BLaER1 (cell line): Measurements from ENCODE around the gene SPAG6.

Experiments
- H3K27ac ChIP-seq: shearing (Covaris generic); formaldehyde crosslinking; 2 replicates; pipeline ENCODE4 v1.8.1; 2022
- H3K27me3 ChIP-seq: shearing (Covaris generic); formaldehyde crosslinking; 2 replicates; pipeline ENCODE4 v1.8.1; 2022
- H3K36me3 ChIP-seq: shearing (Covaris generic); formaldehyde crosslinking; 2 replicates; pipeline ENCODE4 v1.8.1; 2022
- H3K4me1 ChIP-seq: shearing (Covaris generic); formaldehyde crosslinking; 2 replicates; pipeline ENCODE4 v1.8.1; 2022
- H3K4me2 ChIP-seq: shearing (Covaris generic); formaldehyde crosslinking; 2 replicates; pipeline ENCODE4 v1.8.1; 2022
- H3K4me3 ChIP-seq: shearing (Covaris generic); formaldehyde crosslinking; 2 replicates; pipeline ENCODE4 v1.8.1; 2022
- H3K9ac ChIP-seq: shearing (Covaris generic); formaldehyde crosslinking; 2 replicates; pipeline ENCODE4 v1.8.1; 2022
- H3K9me3 ChIP-seq: shearing (Covaris generic); formaldehyde crosslinking; 2 replicates; pipeline ENCODE4 v1.8.1; 2022
- H4K20me1 ChIP-seq: shearing (Covaris generic); formaldehyde crosslinking; 2 replicates; pipeline ENCODE4 v1.8.1; 2022
- Cebpa-rat ChIP-seq: shearing (Covaris generic); IDR thresholded peaks from 2 replicates; pipeline ENCODE4 v1.8.1; 2022

Gene SPAG6

DNA sequence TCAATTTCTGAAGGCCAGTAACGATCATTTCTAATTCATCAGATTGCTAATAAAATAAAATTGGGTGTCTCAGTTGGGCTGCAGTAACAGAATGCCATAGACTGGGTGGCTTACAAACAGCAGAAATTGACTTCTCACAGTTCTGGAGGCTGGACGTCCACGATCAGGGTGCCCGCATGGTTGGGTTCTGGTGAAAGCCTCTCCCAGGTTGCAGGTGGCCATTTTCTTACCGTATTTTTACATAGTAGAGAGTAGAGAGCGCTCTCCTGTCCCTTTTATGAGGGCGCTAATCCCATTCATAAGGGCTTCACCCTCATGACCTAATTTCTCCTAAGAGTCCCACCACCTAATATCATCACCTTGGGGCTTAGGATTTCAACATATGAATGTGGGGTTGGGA is 106.0 kb downstream of the SPAG6 start:
- no peaks in the 10 kb centered on the region for H3K36me3 ChIP-seq
- peaks cover 22% of the 10 kb centered on the region for H3K4me1 ChIP-seq
- no peak for TF ChIP-seq Cebpa-rat
- H3K27ac ChIP-seq, result no peak overlapping the region
- no peaks in the 10 kb centered on the region for H3K27me3 ChIP-seq
- no peak overlapping the region for H3K4me3 ChIP-seq
- H4K20me1 ChIP-seq, result no peaks in the 10 kb centered on the region
- H3K4me2 ChIP-seq, result no peak overlapping the region
- no peak overlapping the region for H3K9ac ChIP-seq
- H3K9me3 ChIP-seq, result peaks cover 18% of the 10 kb centered on the region

DNA sequence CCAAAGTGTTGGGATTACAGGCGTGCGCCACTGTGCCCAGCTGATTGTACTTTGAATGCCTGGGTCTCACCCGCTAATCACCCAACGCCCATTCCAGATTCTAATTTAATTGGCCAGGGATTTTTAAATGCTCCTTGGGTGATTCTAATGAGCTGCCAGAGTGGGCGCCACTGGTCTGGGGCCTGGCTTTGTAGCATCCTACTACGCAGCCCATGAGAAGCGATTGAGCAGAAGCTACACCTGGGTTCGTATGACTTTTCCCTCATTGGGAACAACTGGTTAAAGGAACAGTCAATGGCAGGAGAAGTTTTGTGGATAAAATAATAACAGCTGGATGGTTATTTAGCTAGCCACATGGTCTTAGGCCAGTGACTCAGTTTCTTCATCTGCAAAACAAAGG is 108.0 kb downstream of the SPAG6 start:
- Histone ChIP-seq H3K36me3 (no peaks in the 10 kb centered on the region), H3K27me3 (no peaks in the 10 kb centered on the region), H3K4me2 (no peak overlapping the region), H3K27ac (no peak overlapping the region), H3K4me1 (peaks cover 27% of the 10 kb centered on the region), H3K9me3 (peaks cover 18% of the 10 kb centered on the region), H4K20me1 (no peaks in the 10 kb centered on the region), H3K9ac (no peak overlapping the region), H3K4me3 (no peak overlapping the region)
- no peak for TF ChIP-seq Cebpa-rat

DNA sequence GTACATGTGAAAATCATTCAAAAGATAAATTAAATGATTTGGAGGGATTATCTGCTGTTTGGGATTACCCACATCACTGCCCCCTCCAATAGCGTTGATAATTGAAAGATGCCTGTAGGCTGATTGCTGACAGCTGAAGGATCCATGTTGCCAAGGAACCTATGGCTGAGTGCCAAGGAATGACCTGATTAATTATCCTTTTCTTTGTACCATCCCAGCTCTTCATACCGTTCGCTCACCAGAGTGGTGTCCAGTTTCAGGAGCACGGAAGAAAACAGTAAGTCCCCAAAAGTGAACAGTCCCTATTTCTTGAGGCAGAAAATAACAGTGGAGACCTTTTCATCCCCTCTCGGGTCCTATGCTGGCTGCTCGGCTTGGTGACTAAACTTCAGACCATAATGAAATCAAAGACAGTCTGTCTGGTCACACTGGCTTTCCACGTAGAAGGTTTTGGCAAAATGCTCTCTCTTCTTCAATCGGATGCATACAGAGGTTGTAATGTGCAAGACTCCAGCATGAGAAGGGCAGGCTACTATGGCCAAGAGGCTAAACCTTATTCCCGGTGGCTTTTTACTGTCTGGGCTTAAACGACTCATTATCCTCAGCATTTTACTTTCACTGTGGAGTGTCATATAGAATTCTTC is 108.8 kb downstream of the SPAG6 start:
- TF ChIP-seq Cebpa-rat, result no peak
- peaks cover 18% of the 10 kb centered on the region for H3K9me3 ChIP-seq
- peak overlapping the region; percentile 58 for H3K4me2 ChIP-seq
- no peak overlapping the region for H3K9ac ChIP-seq
- peaks cover 27% of the 10 kb centered on the region for H3K4me1 ChIP-seq
- no peaks in the 10 kb centered on the region for H3K36me3 ChIP-seq
- no peak overlapping the region for H3K27ac ChIP-seq
- H3K27me3 ChIP-seq, result no peaks in the 10 kb centered on the region
- H3K4me3 ChIP-seq, result no peak overlapping the region
- no peaks in the 10 kb centered on the region for H4K20me1 ChIP-seq

DNA sequence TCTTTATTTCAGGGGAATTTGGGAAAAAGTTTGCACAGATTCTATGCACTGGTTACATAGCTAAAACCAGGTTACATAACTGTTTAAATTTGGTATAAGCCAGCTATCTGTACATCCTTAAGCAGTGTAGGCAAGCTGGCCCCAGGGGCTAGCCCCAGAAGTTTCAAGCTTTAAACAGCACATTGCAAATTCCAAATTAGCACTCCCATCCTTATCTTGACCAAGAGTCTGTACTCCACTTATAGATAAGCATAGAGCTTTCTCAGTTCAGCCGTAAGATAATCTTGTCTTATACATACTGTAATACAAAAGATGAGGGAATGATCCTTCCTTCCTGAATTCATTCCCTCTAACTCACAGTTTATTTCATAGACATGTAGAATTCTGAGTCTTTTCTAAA is 109.3 kb downstream of the SPAG6 start:
- Histone ChIP-seq H3K4me3 (no peak overlapping the region), H3K4me2 (peak overlapping the region; percentile 58), H3K9ac (no peak overlapping the region), H4K20me1 (no peaks in the 10 kb centered on the region), H3K27ac (no peak overlapping the region), H3K9me3 (peaks cover 18% of the 10 kb centered on the region), H3K36me3 (no peaks in the 10 kb centered on the region), H3K4me1 (peaks cover 27% of the 10 kb centered on the region), H3K27me3 (no peaks in the 10 kb centered on the region)
- TF ChIP-seq Cebpa-rat, result no peak

DNA sequence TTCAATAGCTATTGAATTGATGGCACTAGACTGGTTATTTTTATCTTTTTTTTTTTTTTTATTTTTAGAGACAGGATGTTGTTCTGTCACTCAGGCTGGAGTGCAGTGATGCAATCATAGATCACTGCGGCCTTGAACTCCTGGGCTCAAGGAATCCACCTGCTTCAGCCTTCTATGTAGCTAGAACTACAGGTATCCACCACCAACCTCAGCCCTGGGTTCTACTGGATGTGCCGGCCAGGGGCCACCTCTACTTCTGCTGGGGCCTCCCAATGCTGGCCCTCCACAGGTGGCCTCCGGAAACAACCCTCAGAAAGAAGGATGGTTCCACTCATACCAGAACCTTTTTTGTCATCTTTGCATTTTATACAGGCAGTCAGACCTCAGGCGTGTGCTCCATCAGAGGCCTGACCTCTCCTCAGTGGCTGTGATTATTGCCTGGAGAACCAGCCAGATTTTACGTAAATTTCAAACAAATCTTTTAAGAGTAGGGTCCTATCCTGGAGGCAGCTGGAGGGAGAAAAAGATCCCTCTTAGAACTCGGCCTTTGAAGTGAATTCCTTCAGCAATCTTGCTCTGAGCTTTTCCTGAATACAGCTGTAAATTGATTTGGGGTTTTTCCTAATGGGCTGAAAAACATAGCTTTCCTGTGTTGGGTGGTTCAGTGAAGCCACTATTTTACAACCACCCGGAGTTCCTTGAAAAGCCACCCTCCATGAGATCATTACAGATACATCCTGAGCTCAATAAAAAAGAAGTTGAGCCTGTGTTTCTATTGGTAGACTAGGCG is 110.0 kb downstream of the SPAG6 start:
- Histone ChIP-seq H3K4me2 (peak overlapping the region; percentile 58), H3K4me3 (no peak overlapping the region), H4K20me1 (no peaks in the 10 kb centered on the region), H3K36me3 (no peaks in the 10 kb centered on the region), H3K9ac (no peak overlapping the region), H3K27ac (0 out of 2 replicates have a peak overlapping the region, but pooled peaks have one; percentile 8), H3K27me3 (no peaks in the 10 kb centered on the region), H3K9me3 (peaks cover 19% of the 10 kb centered on the region), H3K4me1 (peaks cover 27% of the 10 kb centered on the region)
- peak; percentile 77 for TF ChIP-seq Cebpa-rat

DNA sequence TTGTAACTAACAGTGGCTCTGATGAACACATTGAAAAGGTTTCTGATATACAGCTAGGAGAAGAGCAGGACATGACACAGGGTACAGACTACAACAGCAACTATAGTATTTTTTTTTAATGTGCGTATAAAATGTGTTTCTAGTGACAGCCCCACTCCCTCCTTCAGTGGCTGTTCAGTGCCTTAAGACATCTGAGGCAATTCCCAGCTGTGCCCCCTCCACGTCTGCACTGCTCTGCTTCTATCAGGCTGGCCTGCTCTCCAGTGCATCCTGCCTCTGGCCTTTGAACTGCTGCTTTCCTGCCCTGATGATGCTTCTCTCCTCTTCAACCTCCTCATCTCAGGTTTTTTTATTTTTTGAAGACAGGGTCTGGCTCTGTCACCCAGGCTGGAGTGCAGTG is 111.2 kb downstream of the SPAG6 start:
- Histone ChIP-seq H4K20me1 (no peaks in the 10 kb centered on the region), H3K27me3 (no peaks in the 10 kb centered on the region), H3K36me3 (no peaks in the 10 kb centered on the region), H3K27ac (no peak overlapping the region), H3K4me3 (no peak overlapping the region), H3K4me1 (peaks cover 27% of the 10 kb centered on the region), H3K9ac (no peak overlapping the region), H3K9me3 (peaks cover 25% of the 10 kb centered on the region), H3K4me2 (no peak overlapping the region)
- TF ChIP-seq Cebpa-rat, result no peak

DNA sequence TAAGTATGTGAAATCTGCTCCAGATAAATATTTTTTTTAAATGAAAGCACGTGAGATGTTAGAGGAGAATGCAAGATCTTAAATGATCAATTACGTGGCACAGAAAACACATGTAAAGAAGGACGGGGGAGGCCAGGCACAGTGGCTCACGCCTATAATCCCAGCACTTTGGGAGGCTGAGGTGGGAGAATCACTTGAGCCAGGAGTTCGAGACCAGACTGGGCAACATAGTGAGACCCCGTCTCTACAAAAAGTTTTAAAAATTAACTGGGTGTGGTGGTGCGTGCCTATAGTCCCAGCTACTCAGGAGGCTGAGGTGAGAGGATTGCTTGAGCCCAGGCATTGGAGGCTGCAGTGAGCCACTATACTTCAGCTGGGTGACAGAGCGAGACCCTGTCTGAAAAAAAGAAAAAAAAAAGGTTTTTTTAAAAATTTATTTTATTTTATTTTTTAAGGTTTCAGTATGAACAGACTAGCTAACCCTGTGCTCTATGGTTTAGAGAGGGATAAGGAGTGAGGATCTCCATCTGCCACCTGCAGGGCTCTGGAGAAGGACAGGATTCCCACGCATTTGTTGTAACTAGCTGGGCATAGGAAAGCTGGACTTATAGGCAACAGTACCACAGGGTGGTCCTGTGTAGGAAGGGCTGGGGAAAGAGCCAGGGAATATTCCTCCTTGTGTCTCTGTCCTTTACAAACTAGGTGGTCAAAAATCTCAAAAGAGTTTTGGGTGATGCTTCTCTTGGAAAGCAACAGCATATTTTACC is 113.2 kb downstream of the SPAG6 start:
- no peak overlapping the region for H3K4me2 ChIP-seq
- no peak overlapping the region for H3K27ac ChIP-seq
- no peak overlapping the region for H3K4me3 ChIP-seq
- H3K36me3 ChIP-seq, result no peaks in the 10 kb centered on the region
- H4K20me1 ChIP-seq, result no peaks in the 10 kb centered on the region
- no peak overlapping the region for H3K9ac ChIP-seq
- TF ChIP-seq Cebpa-rat, result no peak
- no peaks in the 10 kb centered on the region for H3K27me3 ChIP-seq
- H3K9me3 ChIP-seq, result peaks cover 8% of the 10 kb centered on the region
- H3K4me1 ChIP-seq, result peaks cover 40% of the 10 kb centered on the region

DNA sequence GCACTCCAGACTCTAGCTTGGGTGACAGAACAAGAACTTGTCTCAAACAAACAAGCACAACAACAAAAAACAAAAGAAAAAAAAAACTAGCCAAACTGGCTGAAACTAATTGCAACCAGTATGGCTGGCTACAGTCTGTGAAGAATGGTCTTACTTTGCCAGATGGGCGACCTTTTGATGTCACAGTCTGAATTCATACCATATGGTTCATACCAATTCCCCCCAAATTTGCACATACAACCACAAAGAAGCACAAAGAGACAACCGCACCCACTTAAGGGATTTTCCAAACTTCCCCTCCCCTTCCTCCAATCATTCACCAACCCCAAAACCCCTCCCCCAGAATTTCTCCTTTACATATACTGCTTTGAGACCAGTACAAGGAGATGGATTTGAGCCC is 114.2 kb downstream of the SPAG6 start:
- no peak overlapping the region for H3K9ac ChIP-seq
- no peaks in the 10 kb centered on the region for H3K36me3 ChIP-seq
- H3K4me2 ChIP-seq, result no peak overlapping the region
- no peaks in the 10 kb centered on the region for H3K27me3 ChIP-seq
- H3K4me1 ChIP-seq, result peaks cover 42% of the 10 kb centered on the region
- H3K27ac ChIP-seq, result no peak overlapping the region
- peaks cover 8% of the 10 kb centered on the region; the same call in 1 of the 2 replicates for H3K9me3 ChIP-seq
- TF ChIP-seq Cebpa-rat, result no peak
- no peaks in the 10 kb centered on the region for H4K20me1 ChIP-seq
- H3K4me3 ChIP-seq, result no peak overlapping the region

DNA sequence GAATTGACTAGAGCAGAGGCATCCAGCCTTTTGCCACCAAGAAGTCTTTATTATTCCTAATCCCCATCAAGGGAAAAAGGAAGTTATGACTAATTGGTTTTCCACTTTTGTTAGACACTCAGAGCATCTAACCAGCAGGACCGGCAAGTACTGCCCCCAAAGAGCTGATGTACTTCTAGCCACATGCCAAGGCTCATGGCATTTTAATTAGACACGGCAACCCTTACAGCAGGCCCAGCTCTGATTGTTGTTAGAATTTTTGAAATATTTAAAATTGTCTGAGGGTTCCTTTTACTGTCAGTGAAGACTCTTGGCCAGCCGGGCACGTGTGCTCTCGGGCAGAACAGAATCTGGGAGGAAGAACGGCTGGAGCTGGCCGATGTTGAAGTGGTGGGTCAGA is 114.8 kb downstream of the SPAG6 start:
- Histone ChIP-seq H3K4me2 (no peak overlapping the region), H3K4me1 (peaks cover 42% of the 10 kb centered on the region), H4K20me1 (no peaks in the 10 kb centered on the region), H3K27ac (no peak overlapping the region), H3K27me3 (no peaks in the 10 kb centered on the region), H3K9me3 (peaks cover 8% of the 10 kb centered on the region; the same call in 1 of the 2 replicates), H3K4me3 (no peak overlapping the region), H3K36me3 (no peaks in the 10 kb centered on the region), H3K9ac (no peak overlapping the region)
- no peak for TF ChIP-seq Cebpa-rat
